CD4-positive, alpha-beta T cell treated with Interleukin-15 for 1 hour (primary cell): ENCODE results near the gene SGMS1.
"Not testable (repeated sequence)": the region's sequence is repeated elsewhere in the genome, so short reads cannot be mapped to it uniquely, and the experiment has no call there.

Source experiments
- DNase-seq: peaks from one replicate; pipeline ENCODE4 v3.0.0-alpha.2; 2020

The SGMS1 gene

GRCh38 chr10:50578949-50579348 lies 44.8 kb downstream of the SGMS1 start:
- no peak for DNase-seq

GRCh38 chr10:50577681-50578350 lies 45.9 kb downstream of the SGMS1 start:
- DNase-seq: no peak

DNA sequence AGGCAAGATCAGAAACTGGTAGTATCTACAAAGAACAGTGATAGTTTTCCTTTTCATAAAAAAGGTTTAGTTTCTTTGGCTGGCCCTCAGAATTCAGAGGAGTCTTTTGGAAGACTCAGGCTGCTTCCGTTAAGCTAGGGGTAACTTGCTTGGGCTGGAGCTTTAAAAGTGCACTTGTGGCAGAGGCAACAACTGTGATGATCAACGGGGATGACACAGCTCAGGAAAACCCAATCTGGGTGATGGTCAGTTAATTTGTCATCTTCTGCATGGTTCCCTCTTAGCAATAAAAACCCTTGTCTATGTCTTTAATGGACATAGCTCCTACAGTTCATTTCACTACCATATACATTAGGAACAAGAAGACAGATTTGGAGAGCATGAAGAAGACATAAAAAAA lies 46.7 kb downstream of the SGMS1 start:
- no peak for DNase-seq

- DNase-seq: no peak
These were observed 47.4 kb downstream of the SGMS1 start for GRCh38 chr10:50576245-50576815.

- DNase-seq: no peak
These were observed 48.1 kb downstream of the SGMS1 start for GRCh38 chr10:50575477-50576244.

DNA sequence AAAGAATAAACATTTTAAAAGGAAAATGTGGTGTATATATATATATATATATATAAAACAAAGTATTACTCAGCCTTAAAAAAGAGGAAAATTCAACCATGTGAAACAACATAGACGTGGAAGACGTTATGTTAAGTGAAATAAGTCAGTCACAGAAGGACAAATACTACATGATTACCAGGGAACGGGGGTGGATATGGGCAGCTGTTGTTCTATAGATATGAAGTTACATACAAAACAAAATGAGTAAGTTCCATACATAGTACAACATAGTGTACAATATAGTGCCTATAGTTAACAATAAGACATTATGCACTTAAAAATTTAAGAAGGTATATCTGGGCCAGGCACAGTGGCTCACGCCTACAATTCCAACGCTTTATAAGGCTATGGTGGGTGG lies 48.8 kb downstream of the SGMS1 start:
- DNase-seq: no peak

GRCh38 chr10:50574305-50574704 lies 49.5 kb downstream of the SGMS1 start:
- no peak for DNase-seq

GRCh38 chr10:50572017-50572491 lies 51.7 kb downstream of the SGMS1 start:
- no peak for DNase-seq

DNA sequence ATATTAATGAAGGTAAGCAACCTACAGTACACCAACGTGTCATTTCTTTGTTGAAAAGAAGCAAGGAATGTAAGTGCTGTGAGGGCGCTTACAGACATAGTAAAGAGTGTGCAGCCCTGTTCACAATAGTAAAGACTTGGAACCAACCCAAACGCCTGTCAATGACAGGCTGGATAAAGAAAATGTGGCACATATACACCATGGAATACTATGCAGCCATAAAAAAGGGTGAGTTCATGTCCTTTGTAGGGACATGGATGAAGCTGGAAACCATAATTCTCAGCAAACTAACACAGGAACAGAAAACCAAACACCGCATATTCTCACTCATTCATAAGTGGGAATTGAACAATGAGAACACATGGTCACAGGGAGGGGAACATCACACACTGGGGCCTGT lies 55.0 kb downstream of the SGMS1 start:
- DNase-seq: not testable (repeated sequence)

- no peak for DNase-seq
These were observed 56.4 kb downstream of the SGMS1 start for GRCh38 chr10:50567384-50567783.

GRCh38 chr10:50566150-50566549 lies 57.6 kb downstream of the SGMS1 start:
- no peak for DNase-seq

DNA sequence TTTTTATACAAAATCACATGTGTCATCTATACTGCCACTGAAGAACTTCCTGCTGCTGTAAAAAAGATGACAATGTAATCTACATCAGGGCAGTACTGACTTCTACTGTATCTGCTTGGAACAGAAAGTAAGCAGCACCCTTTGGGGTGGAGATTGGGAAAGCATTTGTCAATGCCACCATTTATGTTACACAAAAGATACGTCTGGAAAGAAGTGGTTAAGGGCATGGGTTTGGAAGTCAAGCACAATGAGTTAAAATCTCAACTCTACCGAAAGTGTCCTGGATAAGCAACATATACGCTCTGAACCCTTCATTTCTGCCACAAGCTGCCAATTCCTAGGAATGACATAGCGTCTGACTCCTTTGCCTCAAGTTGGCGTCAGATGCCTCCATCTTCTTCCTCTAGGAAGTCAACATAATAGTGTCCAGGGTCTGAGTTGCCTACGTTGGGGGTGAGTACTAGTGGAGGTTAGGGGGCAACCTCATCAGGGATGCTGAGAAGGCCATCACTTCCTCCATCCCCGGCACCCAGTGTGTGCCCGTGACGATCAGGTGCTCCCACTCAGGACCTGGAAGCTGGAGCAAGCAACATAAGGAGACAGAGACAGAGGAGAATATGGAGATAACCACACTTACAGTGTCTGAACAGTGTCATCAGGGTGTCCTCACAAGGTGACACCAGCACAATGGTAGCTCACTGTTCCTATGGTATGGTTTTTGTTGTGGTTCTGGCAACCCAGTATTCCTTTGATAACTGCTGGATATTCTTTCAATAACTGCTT lies 58.3 kb downstream of the SGMS1 start:
- no peak for DNase-seq

GRCh38 chr10:50563906-50564305 lies 59.9 kb downstream of the SGMS1 start:
- no peak for DNase-seq

DNA sequence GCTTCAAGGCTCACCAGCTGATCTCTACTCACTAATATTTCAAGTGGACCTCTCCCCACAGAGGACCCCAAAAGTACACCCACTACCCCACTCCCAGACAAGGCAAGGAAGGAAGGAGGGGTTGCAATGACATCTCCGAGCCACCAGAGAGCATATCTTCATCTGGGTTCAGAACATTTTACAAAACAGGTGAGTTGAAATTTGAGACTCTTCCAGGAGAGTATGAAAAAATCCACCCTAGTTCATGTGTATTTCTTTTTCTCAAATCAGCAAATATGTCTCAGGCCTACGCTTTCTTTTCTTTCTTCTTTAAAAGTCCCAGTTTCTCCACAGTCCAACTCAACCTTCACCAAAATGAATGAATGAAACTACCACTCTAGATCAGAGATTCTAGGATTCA lies 61.9 kb downstream of the SGMS1 start:
- DNase-seq: no peak

- DNase-seq: no peak
These were observed 62.5 kb downstream of the SGMS1 start for GRCh38 chr10:50561266-50561665.

DNA sequence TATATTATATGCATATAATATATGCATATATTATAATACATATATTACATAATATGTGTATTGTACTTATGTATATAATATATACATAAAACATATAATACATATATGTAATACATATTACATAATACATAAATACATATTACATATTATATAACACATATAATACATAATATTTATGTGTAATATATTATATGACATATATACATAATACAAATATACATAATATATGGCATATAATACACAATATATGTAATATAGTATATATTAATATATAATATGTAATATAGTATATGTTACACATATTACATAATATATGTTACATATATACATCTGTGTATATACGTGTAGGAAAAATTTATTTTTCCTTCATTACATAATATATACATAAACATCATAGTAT lies 63.4 kb downstream of the SGMS1 start:
- no peak for DNase-seq

DNA sequence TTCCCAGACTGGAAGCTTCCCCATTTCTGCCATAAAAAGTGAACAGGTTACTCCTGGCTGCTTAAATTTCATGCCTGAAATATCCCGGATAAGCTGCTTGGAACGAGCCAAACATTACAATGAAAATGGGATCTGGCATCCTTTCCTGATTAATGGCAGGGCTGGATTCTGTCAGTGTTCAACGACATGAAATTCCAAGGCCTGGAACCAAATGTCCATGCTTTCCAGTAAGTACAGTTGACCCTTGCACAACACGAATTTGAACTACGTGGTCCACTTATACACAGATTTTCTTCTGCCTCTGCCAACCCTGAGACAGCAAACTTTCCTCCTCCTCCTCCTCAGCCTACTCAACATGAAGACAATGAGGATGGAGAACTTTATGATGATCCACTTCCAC lies 65.4 kb downstream of the SGMS1 start:
- DNase-seq: no peak

DNA sequence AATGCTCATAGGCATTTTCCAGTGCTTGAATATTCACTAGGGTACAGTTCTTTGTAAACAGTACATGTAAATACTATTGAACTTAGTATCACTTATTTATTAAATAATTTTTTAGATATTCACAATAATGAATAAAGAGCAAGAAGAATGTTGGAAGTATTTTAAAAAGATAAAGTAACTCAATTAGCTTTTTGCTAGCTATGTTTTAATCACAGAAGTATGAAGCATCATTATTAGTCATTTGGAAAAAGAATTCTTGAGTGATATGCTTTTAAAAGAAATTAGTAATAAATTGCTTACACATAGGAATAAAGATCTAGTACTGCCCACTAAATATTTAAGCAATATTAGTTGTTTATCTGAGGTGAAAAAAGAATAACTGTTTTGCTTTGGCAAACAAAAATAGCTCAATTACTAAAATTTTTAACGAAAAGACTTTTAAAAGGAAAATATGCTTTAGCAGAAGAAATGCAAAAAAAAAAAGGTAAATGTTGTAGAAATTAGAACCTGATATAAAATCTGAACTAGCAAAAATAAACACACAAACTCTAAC lies 66.5 kb downstream of the SGMS1 start:
- no peak for DNase-seq

DNA sequence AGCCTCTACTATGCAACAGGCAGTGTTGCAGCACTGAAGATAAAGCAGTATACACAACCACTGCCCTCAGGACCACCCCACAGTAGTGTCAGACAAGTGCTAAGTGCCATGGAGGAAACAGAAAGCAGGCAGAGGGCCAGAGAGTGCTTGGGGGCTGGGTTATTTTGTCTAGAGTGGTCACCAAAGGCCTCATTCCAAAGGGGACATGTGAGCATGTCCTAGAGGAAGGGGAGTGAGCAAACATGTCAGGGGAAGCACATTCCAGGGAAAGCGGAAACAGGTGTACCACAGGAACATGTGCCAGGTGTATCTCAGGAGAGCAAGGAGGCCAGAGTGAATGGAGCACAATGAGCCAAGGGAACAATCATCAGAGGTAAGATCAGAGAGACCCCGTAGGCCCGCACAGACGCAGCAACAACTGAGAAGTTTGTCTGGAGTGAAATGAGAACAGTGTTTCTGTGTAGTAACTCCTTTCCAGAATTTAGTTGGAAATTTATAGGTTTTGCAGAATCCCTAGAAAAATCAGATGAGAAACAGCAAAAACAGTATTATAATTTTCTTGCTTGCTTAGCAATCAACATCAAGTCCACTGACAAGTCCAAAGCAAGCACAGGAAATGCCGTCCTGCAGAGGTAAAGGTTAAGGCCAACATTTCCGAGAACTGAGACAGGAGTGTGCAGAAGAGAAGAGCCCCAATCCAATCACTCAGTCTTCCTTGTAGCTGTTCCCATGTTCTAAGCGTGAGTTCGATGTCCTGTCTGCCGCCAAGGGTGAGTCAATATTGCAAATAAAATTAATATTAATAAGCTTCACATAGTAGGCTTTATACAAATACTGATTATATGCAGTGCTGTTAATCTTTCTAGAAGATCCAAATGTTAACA lies 67.3 kb downstream of the SGMS1 start:
- DNase-seq: no peak

DNA sequence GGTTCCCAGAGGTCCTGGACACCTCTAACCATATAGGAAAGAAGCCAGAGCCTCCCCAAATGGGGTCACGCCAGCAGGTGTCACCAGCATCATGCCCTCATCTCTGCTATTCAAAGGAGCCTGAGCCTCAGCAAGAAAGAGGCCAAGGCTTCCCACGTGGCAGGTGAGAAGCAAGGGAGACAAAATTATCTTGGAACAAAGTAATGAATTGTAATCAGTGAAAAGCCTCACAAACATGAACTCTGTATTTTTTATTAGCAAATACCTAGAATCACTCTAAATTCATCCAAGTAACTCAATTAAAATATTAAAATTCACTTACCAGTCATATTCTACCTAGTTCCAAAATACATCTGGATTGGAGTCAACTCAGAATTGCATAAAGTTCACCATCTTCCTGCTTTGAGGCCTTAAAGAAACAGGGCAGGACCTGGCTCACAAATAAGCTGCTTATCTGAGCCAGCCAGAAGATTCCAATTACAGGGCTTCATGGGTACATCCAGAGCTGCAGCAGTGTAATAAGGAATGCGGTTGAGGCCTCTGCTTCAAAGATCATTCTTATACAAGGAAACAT lies 68.7 kb downstream of the SGMS1 start:
- no peak for DNase-seq

- no peak for DNase-seq
These were observed 69.3 kb downstream of the SGMS1 start for GRCh38 chr10:50554376-50554994.
